Activated CD4-positive, alpha-beta T cell treated with anti-CD3 and anti-CD28 coated beads for 1 hour (primary cell): ENCODE results near the gene ALDH1B1.
"Not testable (repeated sequence)": the region's sequence is repeated elsewhere in the genome, so short reads cannot be mapped to it uniquely, and the experiment has no call there.

Experiments
- DNase-seq: peaks from one replicate; pipeline ENCODE4 v3.0.0-alpha.2; 2020

ALDH1B1 gene

GRCh38 chr9:38388283-38389223, 3.9 kb upstream of the ALDH1B1 start:
- no peak for DNase-seq

- no peak for DNase-seq
These were observed 3.2 kb upstream of the ALDH1B1 start for GRCh38 chr9:38389313-38389712.

- no peak for DNase-seq
These were observed 2.1 kb upstream of the ALDH1B1 start for GRCh38 chr9:38390442-38390841.

GRCh38 chr9:38390851-38391250, 1.7 kb upstream of the ALDH1B1 start:
- no peak for DNase-seq

GRCh38 chr9:38391278-38392118, 1.0 kb upstream of the ALDH1B1 start:
- DNase-seq: no peak

- DNase-seq: no peak
These were observed 760 bp downstream of the ALDH1B1 start for GRCh38 chr9:38393128-38393796.

- no peak for DNase-seq
These were observed 1.9 kb downstream of the ALDH1B1 start for GRCh38 chr9:38394416-38394815.

GRCh38 chr9:38395653-38396370, 3.3 kb downstream of the ALDH1B1 start:
- DNase-seq: no peak

- no peak for DNase-seq
These were observed 3.8 kb downstream of the ALDH1B1 start for GRCh38 chr9:38396371-38396671.

GRCh38 chr9:38399191-38399590, 6.7 kb downstream of the ALDH1B1 start:
- DNase-seq: not testable (repeated sequence)

GRCh38 chr9:38401994-38402393, 9.5 kb downstream of the ALDH1B1 start:
- DNase-seq: no peak

- DNase-seq: no peak
These were observed 11.8 kb downstream of the ALDH1B1 start for GRCh38 chr9:38404314-38404713.

- no peak for DNase-seq
These were observed 13.3 kb downstream of the ALDH1B1 start for GRCh38 chr9:38405785-38406184.

GRCh38 chr9:38406476-38407186, 14.1 kb downstream of the ALDH1B1 start:
- no peak for DNase-seq

- no peak for DNase-seq
These were observed 16.2 kb downstream of the ALDH1B1 start for GRCh38 chr9:38408719-38409118.

GRCh38 chr9:38412751-38413150, 20.2 kb downstream of the ALDH1B1 start:
- DNase-seq: no peak

- no peak for DNase-seq
These were observed 20.8 kb downstream of the ALDH1B1 start for GRCh38 chr9:38413283-38413682.

- no peak for DNase-seq
These were observed 21.7 kb downstream of the ALDH1B1 start for GRCh38 chr9:38414040-38414723.

- no peak for DNase-seq
These were observed 23.4 kb downstream of the ALDH1B1 start for GRCh38 chr9:38415856-38416255.

- DNase-seq: no peak
These were observed 24.0 kb downstream of the ALDH1B1 start for GRCh38 chr9:38416461-38416860.
